HG03060 (cell line): ENCODE data around the gene CAMKMT.

Experiments
- ATAC-seq: cut with Tn5 transposase; IDR thresholded peaks from one replicate; pipeline ENCODE4 v1.9.1; 2021; ENCODE audit warnings: low read depth, moderate number of reproducible peaks; ENCODE audit not compliant: unreplicated experiment

Gene CAMKMT

DNA sequence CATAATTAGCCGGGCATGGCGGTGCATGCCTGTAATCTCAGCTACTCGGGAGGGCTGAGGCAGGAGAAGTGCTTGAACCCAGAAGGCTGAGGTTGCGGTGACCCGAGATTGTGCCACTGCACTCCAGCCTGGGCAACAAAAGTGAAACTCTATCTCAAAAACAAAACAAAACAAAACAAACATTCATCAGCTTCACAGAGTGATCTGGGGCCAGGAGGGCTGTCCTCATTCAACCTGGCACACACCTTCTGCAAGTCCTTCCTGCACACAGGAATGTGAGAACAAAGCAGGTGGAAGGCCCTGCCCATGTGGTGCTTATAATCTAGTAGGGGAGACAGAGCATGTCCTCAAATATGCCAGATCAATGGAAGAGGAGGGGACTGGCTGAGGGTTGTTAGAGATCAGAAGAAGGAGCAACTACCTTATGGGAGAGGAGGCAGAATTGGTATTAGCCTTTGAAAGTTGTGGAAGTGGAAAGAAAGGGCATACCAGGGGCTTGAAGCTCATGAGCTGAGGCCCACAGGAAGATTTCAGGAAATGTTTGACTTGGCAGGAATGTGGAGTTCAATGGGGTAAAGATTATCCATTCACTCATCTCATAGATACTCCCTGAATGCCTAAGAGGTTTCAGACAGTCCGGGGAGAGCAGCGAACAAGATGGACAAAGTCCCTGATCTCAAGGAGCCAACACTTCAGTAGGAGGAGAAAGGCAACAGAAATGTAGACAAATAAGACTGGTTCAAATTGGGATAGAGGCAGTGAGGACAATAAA, 424.5 kb downstream of the CAMKMT start:
- no peak for ATAC-seq

- no peak for ATAC-seq
Observed at GRCh38 chr2:44786817-44787214, 425.1 kb downstream of the CAMKMT start.

GRCh38 chr2:44787663-44788062, 425.9 kb downstream of the CAMKMT start:
- no peak for ATAC-seq

DNA sequence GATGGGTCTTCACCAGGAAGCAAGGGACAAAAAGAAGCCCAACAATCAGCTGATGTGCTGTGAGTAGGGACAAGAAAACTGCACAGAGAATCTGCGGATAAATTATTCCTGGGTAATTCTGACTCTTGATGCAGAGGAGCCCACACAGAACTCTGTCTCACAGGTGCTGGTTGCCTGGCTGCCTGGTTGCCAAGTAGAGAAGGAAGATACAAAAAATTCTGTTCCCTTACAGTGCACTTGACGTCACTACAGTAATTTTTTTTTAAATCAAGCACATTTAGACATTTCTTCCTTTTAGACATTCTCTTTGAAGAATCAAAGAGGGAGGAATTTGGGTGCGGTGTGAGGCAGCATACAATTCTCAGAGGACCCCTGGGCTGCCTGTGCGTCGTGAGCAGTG, 427.7 kb downstream of the CAMKMT start:
- no peak for ATAC-seq

DNA sequence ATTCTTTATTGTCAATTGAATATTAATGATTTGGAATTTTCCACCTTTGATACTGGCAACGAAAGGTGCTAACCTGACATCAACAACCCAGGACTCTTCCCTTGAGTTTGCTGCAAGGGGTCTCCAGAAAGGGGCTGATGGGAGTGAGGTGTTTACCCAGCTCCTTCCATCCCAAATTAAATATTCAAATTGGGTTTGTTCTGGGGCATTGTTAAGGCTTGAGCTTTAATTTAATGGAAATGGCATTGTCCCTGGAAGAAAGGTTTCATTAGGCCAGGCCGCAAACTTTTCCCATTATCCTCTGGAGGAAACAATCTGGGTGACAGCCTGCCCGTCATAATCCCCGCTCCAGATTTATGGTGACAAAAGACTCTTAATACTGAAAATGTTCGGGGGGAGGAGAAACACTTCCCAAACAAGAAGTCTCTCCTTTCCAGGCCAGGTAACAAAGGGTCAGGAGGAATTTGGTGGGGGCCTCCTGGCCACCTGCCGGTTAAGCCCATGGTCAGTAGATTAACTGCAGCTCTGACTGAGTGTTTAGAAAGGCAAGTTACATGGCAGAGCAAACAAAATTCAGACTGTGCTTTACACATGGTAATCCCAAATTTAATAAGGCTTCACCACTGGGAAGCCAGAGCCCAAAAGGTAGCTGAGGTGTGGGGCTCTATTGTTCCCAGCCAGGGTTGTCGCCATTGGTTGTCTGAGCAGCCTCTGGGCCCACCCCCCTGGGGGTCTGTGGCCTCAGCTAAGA, 428.4 kb downstream of the CAMKMT start:
- no peak for ATAC-seq

GRCh38 chr2:44793322-44793870, 431.6 kb downstream of the CAMKMT start:
- no peak for ATAC-seq

GRCh38 chr2:44796771-44797170, 435.0 kb downstream of the CAMKMT start:
- ATAC-seq, result no peak

DNA sequence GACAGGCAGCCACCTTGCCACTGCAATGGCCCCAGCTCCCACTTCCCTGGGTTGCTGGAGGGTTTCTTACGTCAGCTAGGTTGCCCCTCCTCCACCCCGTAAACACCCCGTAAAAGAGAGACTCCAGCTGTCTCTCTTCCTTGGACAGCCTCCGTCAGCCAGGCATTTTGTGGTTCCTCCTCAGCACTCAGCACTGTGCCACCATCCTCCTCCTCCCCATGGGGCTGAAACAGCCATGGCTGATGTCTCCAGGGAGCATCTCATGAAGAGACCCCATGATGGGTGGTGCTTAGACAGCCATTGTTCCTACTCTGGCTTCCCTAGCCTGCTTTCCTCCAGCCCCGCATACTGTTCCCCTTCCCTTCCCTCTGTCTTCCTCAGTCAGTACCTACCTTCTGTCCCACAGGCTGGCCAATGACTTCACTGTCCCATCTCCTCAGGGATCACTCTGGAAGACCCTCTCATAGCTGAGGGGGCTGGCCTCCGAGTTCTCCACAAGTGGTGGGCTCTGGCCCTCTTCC, 436.5 kb downstream of the CAMKMT start:
- ATAC-seq, result no peak

DNA sequence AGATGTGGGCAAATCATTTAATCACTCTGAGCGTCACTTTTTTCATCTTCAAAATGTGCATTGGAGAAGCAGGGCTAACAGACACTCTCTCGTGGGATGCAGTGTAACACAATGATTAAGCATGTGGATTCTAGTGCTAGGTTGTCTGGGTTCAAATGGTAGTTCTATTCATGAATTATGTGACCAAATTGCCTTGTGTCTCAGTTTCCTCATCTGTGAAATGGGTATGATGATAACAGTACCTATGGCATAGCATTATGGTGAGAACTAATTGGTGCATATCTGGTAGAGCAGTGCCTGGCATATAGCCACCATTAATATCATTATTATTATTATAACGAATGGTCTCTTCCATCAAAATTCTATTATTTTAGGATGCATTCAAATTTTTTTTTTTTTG, 437.4 kb downstream of the CAMKMT start:
- no peak for ATAC-seq

DNA sequence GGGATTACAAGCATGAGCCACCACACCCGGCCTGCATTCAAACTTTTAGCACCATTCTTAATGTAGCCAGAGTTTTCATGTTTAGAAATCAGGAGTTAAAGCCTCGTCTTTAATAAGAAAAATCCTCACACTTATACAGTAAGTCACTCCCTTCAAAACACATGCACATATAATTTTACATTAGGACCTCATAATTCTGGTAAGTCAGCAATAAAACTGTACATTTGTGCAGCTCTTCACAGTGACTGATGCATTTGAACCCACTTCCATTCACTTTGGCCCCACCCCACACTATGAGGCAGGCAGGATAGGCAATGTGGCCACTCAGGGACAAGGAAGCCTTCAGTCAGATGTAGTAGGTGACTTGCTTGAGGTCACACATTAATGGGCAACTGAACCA, 438.0 kb downstream of the CAMKMT start:
- ATAC-seq, result no peak

GRCh38 chr2:44801289-44801840, 439.6 kb downstream of the CAMKMT start:
- ATAC-seq, result no peak

DNA sequence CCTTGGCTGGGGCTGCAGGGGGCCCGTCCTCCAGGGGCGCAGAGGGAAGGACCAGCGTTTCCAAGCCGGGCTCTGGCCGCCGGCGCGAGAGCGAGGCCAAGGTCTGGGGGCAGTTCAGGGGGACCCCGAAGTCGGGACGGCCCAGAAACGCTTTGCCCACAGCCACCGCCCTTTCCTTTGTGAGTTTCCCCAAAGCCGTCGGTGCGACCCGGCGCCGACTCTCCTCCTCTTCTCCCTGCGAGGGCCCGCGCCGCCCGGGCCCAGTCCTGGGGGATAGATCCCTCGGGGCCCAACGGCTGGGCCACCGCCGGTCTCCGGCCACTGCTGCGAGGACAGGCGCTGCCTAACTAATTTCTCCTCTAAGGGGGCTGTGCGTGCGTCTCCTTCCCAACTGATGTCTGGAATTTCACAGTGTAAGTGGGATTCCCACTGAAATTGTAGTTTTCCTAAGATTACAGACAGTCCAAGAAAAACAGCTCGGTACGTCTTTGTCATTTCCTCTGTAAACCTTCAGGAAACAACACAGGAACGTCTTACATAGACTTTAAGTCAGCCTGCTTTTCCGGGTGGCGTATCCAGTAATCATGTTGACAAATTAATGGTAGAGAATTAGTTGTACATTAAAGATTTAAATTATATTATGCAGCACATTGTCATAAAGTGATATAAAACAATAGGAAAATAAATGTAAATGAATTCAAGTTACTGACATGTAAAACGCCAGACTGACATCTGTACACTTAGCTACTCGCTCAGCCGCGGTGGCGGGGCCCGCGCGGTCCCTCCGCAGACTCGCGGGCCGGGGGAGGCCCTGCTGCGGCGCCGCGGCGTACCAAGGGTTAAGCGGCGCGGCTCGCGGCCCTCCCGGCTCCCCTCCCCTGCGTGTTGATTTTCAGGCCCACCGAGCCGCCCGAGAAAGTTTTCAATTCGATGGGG, 440.4 kb downstream of the CAMKMT start:
- no peak for ATAC-seq

GRCh38 chr2:44802777-44803424, 441.2 kb downstream of the CAMKMT start:
- no peak for ATAC-seq

DNA sequence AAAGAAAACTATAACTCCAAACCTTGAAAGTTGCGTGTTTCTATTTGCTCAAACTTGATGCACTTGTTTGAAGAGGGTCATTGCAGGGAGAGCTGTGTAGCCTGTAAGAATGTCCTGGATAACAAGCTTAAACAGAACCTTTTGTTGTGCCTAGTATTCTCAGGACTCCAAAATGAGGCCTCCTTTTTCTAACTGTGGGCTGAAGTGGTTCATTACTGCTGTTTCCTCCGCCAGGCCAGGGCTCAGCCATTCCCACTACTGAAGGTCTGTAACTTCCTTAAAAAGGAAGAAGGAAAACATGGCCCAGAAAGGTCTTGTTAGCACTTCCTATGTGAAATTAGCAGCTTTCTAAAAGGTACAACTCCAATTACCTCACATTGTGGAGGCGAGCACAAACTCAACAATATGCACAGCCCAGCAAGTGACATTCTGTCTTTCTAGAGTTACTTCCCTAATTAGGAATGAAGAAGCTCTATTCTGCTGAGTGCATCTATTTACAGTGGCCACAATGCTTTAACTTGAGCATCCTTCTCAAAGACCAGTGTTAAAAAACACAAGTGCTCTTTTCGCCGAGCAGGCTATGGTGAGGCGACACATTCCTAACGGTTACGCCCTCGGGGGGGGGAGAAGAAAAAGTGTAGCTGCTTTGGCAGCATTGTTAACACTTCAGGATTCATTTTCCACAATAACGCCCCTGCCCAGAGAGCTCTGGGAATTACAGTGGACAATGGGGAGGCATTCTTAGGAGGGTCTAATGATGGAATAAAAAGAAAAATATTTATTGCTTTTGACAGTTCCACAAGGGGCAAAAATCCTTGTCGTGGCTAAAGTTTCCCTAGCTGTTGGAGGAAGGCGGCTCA, 442.9 kb downstream of the CAMKMT start:
- ATAC-seq, result no peak

DNA sequence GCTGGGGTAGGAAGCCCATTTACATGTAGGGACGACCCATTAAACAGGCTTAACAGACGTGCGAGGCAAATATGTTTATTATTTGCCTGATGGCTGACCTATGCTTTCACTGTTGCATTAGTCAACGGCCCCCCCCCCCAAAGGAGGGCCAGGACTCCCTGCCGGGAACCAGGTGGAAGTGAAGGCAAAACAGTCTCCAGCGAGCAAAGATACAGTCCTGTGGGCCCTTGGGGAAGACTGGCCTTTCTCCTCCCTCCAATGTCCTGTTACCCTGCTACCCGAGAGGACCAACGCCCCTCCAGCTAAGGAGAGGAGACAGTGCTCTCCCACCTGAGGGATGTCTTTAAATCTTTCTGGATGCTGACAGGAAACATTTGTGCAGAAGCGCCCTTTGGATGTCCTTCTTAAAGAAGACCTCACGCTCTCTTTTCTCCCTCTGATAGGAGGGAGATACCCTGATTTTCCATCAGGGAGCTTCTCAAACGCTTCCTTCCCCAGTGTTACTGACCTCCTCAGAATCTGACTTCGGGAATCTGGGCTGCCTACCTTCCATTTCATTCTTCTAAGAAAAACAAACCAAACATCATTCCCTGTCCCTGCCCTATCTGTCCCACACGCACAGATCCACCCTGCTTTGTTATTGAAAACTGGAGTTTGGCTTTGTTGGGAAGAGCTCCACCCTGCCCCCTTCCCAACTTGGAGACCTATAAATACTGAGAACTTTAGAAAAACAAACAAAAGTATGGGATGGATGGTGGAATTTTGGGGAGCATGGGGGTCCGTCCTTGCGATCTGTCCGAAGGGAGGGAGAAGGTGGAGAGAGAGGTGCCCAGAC, 443.9 kb downstream of the CAMKMT start:
- ATAC-seq, result no peak

GRCh38 chr2:44807201-44808025, 445.7 kb downstream of the CAMKMT start:
- ATAC-seq, result no peak
